GM19452 (cell line): Measurements from ENCODE around the gene REL.
"Not testable (repeated sequence)": the region's sequence is repeated elsewhere in the genome, so short reads cannot be mapped to it uniquely, and the experiment has no call there.

Source experiments
- ATAC-seq: cut with Tn5 transposase; IDR thresholded peaks from one replicate; pipeline ENCODE4 v1.9.1; 2021; ENCODE audit not compliant: unreplicated experiment

REL gene

DNA sequence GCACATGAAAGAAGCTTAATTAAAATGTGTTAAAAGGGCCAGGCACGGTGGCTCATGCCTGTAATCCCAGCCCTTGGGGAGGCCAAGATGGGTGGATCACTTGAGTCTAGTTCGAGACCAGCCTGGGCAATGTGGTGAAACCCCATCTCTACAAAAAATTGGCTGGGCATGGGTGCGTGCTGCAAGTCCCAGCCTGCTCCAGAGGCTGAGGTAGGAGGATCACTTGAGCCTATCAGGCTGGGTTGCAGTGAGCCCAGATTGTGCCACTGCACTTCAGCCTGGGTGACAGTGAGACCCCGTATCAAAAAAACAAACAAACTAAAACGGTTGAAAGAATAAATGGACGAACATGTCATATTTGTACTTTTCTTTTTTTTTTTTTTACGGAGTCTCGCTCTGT is 26.0 kb downstream of the REL start:
- no peak for ATAC-seq

GRCh38 chr2:60925994-60926740 is 44.8 kb downstream of the REL start:
- no peak for ATAC-seq

GRCh38 chr2:60926741-60927552 is 45.6 kb downstream of the REL start:
- ATAC-seq: no peak

- ATAC-seq: not testable (repeated sequence)
Observed at GRCh38 chr2:60932061-60932460, 50.7 kb downstream of the REL start.

- ATAC-seq: no peak
Observed at GRCh38 chr2:60932954-60933353, 51.6 kb downstream of the REL start.

- no peak for ATAC-seq
Observed at GRCh38 chr2:60934165-60934722, 52.9 kb downstream of the REL start.

- no peak for ATAC-seq
Observed at GRCh38 chr2:60936757-60937156, 55.4 kb downstream of the REL start.

GRCh38 chr2:60938301-60938700 is 56.9 kb downstream of the REL start:
- ATAC-seq: no peak

DNA sequence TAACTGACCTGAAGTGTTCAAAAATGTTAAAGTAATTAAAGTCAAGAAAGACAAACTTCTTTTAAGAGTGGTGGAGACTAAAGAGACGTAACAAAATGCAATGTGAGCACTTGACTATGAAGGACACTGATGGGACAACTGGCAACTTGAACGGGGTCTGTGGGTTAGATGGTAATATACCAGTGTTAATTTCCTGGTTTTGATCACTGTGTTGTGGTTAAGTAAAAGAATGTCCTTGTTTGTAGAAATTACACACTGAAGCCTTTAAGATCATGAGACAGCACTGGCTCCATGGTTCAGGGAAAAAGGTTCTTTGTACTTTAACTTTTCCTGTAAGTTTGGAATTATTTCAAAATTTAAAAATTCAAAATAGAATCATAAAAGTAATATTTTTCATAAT is 58.2 kb downstream of the REL start:
- ATAC-seq: no peak

- ATAC-seq: no peak
Observed at GRCh38 chr2:60945341-60945740, 64.0 kb downstream of the REL start.

DNA sequence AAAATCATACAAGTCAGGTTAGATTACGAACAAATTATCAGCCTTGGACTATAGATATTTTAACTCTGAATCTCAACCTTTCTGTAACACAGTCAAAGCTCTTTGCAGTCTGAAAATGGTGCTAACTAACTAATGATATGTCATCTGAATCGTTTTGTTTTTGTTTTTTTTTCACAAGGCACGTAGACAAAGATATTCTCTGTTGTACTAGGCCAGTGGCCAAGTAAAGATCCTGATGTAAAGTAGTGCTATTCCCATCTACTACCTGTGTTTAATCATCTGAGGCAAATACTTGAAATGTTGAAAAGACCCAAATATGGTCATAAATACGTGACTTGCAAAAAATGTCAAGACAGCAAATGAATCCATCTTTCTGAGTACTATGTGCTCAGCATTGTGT is 65.7 kb downstream of the REL start:
- no peak for ATAC-seq

DNA sequence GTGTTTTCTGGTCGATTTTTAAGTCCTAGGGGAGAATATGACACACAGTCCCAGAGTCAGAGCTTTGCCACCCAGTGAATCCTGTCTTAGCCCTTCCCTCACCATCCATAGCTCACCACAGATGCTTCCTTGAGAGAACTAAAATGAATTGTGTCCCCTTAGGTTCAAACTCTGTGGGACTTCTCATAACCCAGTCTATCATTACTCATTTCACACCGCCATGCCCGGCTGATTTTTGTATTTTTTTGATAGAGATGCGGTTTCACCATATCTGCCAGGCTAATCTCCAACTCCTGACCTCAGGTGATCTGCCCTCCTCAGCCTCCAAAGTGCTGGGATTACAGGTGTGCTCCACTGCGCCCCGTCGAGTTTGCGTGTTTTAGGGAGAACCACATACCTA is 66.8 kb downstream of the REL start:
- no peak for ATAC-seq

DNA sequence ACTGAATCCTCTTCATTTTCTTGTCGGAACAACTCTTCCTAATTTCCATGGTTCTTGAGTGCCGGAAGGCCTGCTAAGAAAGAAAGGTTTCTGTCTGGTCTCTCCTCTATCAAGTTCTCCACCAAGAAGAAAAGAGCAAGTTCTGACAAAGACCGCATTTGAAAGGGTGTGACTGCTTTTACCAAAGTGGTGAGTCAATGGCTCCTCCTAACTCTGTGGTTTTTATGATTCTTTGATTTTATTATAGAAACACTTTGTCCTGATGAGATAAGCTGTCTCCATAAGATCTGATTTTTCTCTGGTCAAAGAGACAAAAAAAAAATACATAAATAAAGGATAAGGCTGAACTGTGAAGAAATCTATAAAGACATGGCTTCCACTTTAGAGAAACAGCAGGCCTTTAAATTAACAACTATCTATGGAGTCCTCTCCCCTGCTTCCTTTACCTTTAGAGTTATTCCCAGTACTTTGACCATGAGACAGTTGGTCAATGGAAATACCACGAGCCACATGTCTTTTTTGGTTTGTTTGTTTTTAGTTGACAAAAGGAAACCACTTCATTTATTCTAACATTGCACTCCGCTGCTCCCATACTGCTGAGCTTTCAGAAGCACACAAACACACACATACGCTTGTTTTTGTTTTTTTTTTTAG is 67.7 kb downstream of the REL start:
- no peak for ATAC-seq

DNA sequence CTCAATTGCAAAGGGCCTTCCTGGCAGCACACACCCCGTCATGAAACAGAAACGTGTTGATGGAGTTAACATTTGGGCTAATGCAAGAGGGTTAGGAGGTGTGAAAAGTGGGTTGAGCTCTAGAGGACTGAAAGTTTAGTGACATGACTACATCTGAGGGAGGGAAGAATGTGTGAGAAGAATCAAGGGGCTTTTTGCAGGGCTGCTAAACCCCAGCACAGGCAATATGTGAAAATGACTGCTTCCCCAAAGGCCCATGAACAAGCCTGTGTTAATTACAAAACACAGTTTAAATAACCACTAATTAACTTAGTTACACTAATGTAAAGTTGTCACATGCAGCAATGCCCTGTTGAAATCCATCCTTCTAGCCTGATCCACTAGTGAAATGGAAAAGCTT is 72.8 kb downstream of the REL start:
- ATAC-seq: peak; percentile 86

- no peak for ATAC-seq
Observed at GRCh38 chr2:60957224-60957623, 75.8 kb downstream of the REL start.

DNA sequence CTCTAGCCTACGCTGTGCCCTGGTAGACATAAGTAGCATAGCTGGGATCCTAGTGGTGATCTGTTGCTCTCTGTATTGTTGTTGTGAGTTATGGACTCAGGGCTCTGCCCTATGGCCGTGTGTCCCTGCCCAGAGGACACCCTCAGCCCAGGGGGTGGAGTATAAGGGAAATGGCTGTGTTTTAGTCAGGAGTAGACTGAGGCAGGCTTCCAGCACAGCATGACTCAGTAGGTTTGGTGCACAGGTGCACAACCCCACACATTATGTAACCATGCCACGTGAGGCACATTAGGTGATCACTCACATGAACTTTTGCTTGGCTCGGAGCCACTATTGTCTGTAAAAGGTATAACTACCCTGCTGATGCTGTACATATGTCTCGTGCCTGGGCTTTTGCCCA is 76.3 kb downstream of the REL start:
- no peak for ATAC-seq

- ATAC-seq: no peak
Observed at GRCh38 chr2:60958361-60958760, 77.0 kb downstream of the REL start.

DNA sequence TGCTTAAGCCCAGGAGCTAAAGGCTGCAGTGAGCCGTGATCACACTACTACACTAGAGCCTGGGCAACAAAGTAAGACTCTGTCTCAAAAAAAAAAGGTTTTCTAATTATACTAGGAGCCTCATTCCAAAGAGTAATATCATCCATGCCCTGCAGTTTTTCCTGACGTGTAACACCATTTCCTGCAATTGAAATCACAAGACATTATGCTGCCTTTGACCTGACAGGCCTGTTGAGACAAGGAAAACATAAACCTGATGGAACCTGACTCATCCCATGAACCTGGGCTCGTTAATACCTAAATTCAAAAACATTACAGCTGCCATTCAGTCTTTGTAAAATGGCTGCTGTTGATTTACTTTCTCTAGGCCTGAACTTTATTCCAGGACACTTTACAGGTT is 77.4 kb downstream of the REL start:
- ATAC-seq: no peak

DNA sequence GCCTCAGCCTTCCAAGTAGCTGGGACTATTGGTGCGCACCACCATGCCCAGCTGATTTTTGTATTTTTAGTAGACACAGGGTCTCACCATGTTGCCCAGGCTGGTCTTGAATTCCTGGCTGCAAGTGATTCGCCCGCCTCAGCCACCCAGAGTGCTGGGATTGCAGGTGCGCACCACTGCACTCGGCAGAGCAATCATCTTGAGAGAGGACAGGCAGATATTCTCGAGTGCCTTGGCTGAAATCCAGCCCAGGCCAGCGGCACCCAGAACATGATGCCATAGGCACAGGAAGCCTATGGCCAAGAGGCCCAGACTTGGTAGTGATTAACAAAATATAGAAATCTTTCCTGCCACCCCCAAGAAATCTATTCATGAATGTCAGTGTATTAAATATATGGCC is 78.1 kb downstream of the REL start:
- ATAC-seq: no peak

- ATAC-seq: no peak
Observed at GRCh38 chr2:60960706-60961105, 79.3 kb downstream of the REL start.

DNA sequence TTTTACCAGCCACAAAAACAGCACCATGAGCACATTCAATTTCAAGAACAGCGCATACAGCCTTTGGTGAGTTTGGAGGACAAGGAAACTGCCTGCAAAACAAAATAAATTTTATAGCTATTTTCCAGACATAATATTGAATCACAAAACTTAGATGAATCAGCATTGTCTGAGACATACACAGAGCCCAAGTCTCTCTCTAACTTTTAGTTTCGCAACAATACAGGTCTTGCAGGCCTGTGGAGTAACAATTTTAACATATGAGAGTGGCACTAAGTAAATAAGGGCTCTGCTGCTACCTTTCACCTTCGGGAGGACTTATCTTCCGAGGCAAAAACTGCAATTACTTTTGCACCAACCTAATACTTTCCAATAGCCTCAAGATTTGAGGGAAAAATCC is 80.1 kb downstream of the REL start:
- ATAC-seq: no peak

GRCh38 chr2:60962528-60962927 is 81.2 kb downstream of the REL start:
- no peak for ATAC-seq
